ENCODE data around the gene MS4A2. TPM values are rescaled to one million over a fixed set of nuclear protein-coding genes. Genes with fewer than 3 reads are reported as not detected.
"Not testable (repeated sequence)": the region's sequence is repeated elsewhere in the genome, so short reads cannot be mapped to it uniquely, and the experiment has no call there.

The MS4A2 gene
- polyA plus RNA-seq (ENCODE audit: insufficient read length), result 0.37 TPM

GRCh38 chr11:60088364-60088763, at the start of gene MS4A2:
MS4A2 (plus strand) TSS chr11:60088664; CDS start chr11:60088766, 102 bp downstream.
- no peak for DNase-seq (ENCODE audit: low read depth)

- no peak for DNase-seq (ENCODE audit: low read depth)
These were observed 48.4 kb upstream of the MS4A2 start, which contains the start of gene OOSP2 for GRCh38 chr11:60040109-60040508. OOSP2 (plus strand) TSS chr11:60040409; CDS start chr11:60040460, 51 bp downstream.

- DNase-seq (ENCODE audit: low read depth), result not testable (repeated sequence)
These were observed 38.0 kb upstream of the MS4A2 start for GRCh38 chr11:60050422-60050821.

GRCh38 chr11:60050839-60051238, 37.6 kb upstream of the MS4A2 start:
- not testable (repeated sequence) for DNase-seq (ENCODE audit: low read depth)

GRCh38 chr11:60056349-60056969, 32.0 kb upstream of the MS4A2 start, which contains the start of gene MS4A3:
MS4A3 (plus strand) TSS chr11:60056665; CDS start chr11:60061161, 4,496 bp downstream.
- no peak for DNase-seq (ENCODE audit: low read depth)

GRCh38 chr11:60059052-60059451, 29.4 kb upstream of the MS4A2 start:
- DNase-seq (ENCODE audit: low read depth), result no peak

GRCh38 chr11:60059521-60060240, 28.8 kb upstream of the MS4A2 start:
- DNase-seq (ENCODE audit: low read depth), result no peak

GRCh38 chr11:60064111-60064510, 24.4 kb upstream of the MS4A2 start:
- DNase-seq (ENCODE audit: low read depth), result no peak

- no peak for DNase-seq (ENCODE audit: low read depth)
These were observed 22.7 kb upstream of the MS4A2 start for GRCh38 chr11:60065801-60066200.

- no peak for DNase-seq (ENCODE audit: low read depth)
These were observed 19.0 kb upstream of the MS4A2 start for GRCh38 chr11:60069450-60069849.

- DNase-seq (ENCODE audit: low read depth), result not testable (repeated sequence)
These were observed 16.8 kb upstream of the MS4A2 start for GRCh38 chr11:60071644-60072043.

- no peak for DNase-seq (ENCODE audit: low read depth)
These were observed 11.1 kb upstream of the MS4A2 start for GRCh38 chr11:60077216-60077817.

- no peak for DNase-seq (ENCODE audit: low read depth)
These were observed 10.5 kb upstream of the MS4A2 start for GRCh38 chr11:60077981-60078380.

- no peak for DNase-seq (ENCODE audit: low read depth)
These were observed 9.7 kb upstream of the MS4A2 start for GRCh38 chr11:60078745-60079144.

- no peak for DNase-seq (ENCODE audit: low read depth)
These were observed 7.9 kb upstream of the MS4A2 start for GRCh38 chr11:60080535-60080934.

- no peak for DNase-seq (ENCODE audit: low read depth)
These were observed 3.7 kb upstream of the MS4A2 start for GRCh38 chr11:60084631-60085273.

- DNase-seq (ENCODE audit: low read depth), result no peak
These were observed 2.6 kb upstream of the MS4A2 start for GRCh38 chr11:60085909-60086308.

GRCh38 chr11:60087239-60087638, 1.2 kb upstream of the MS4A2 start:
- DNase-seq (ENCODE audit: low read depth), result no peak

- no peak for DNase-seq (ENCODE audit: low read depth)
These were observed 7.1 kb downstream of the MS4A2 start for GRCh38 chr11:60095477-60096120.

GRCh38 chr11:60097189-60097588, 8.7 kb downstream of the MS4A2 start:
- no peak for DNase-seq (ENCODE audit: low read depth)

- no peak for DNase-seq (ENCODE audit: low read depth)
These were observed 10.0 kb downstream of the MS4A2 start for GRCh38 chr11:60098508-60098907.

- DNase-seq (ENCODE audit: low read depth), result no peak
These were observed 12.1 kb downstream of the MS4A2 start for GRCh38 chr11:60100516-60100915.
